ENCODE results near the gene ANKDD1B. TPM values are rescaled to one million over a fixed set of nuclear protein-coding genes. Genes with fewer than 3 reads are reported as not detected.

The ANKDD1B gene
- total RNA-seq, 1 experiment from 2014 or later: 0.84 TPM

GRCh38 chr5:75651575-75652238 is 40.5 kb downstream of the ANKDD1B start:
- Histone ChIP-seq H3K9me2 (ENCODE audit: insufficient read depth) (no peaks in the 10 kb centered on the region), H3K4me1 (ENCODE audit: control insufficient read depth in 1 of 2, insufficient read depth in 2 of 2, low read length in 2 of 2) (no peaks in the 10 kb centered on the region), H3K9me3 (ENCODE audit: control insufficient read depth in 1 of 2, insufficient read depth in 1 of 2, low read depth in 1 of 2, low read length in 2 of 2) (no peaks in the 10 kb centered on the region), H2AFZ (ENCODE audit: low read depth, low read length, poor library complexity, severe bottlenecking) (no peak overlapping the region), H3K27me3 (ENCODE audit: insufficient read depth, low read length) (no peaks in the 10 kb centered on the region), H3K79me2 (ENCODE audit: insufficient read depth, low read length) (no peaks in the 10 kb centered on the region), H3K9ac (ENCODE audit: low read length) (no peak overlapping the region), H3K4me2 (ENCODE audit: low read length) (no peak overlapping the region), H3K27ac (ENCODE audit: low read depth, low read length) (no peak overlapping the region), H4K20me1 (ENCODE audit: insufficient read depth) (no peaks in the 10 kb centered on the region), H3K4me3 (replicated peaks in 1 of 2; ENCODE audit: low read depth in 1 of 2, low read length in 2 of 2) (no peak overlapping the region), H3K36me3 (ENCODE audit: control insufficient read depth in 1 of 2, insufficient read depth in 2 of 2, low read length in 2 of 2) (no peaks in the 10 kb centered on the region)
- ChIA-PET CTCF (no interaction called here), POLR2A (no interaction called here), RAD21 (ENCODE audit: low non-redundant PET in 1 of 2, low total read pairs in 2 of 2, uncharacterized antibody in 2 of 2, unreplicated experiment in 2 of 2) (no interaction called here)
- no peak for ATAC-seq
- intact Hi-C loops (cut with micrococcal nuclease): no loop called here
- BruUV-seq (replicated peaks): no TSS peak
- no peak for TF ChIP-seq RAD21 (IDR thresholded peaks at IDR 0.05; ENCODE audit: low read depth)
- TF ChIP-seq EZH2 (IDR thresholded peaks at IDR 0.05): no peak
- TF ChIP-seq, protein P1, sequence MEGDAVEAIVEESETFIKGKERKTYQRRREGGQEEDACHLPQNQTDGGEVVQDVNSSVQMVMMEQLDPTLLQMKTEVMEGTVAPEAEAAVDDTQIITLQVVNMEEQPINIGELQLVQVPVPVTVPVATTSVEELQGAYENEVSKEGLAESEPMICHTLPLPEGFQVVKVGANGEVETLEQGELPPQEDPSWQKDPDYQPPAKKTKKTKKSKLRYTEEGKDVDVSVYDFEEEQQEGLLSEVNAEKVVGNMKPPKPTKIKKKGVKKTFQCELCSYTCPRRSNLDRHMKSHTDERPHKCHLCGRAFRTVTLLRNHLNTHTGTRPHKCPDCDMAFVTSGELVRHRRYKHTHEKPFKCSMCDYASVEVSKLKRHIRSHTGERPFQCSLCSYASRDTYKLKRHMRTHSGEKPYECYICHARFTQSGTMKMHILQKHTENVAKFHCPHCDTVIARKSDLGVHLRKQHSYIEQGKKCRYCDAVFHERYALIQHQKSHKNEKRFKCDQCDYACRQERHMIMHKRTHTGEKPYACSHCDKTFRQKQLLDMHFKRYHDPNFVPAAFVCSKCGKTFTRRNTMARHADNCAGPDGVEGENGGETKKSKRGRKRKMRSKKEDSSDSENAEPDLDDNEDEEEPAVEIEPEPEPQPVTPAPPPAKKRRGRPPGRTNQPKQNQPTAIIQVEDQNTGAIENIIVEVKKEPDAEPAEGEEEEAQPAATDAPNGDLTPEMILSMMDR (IDR thresholded peaks at IDR 0.05 in 2 of 3, conservative IDR thresholded peaks at IDR 0.05 in 1 of 3; ENCODE audit: borderline replicate concordance in 1 of 3, insufficient read depth in 1 of 3, low read depth in 2 of 3, low read length in 2 of 3): no peak
- TF ChIP-seq REST (IDR thresholded peaks at IDR 0.05; ENCODE audit: low read depth): no peak
- TF ChIP-seq JUND (IDR thresholded peaks at IDR 0.05): no peak
- TF ChIP-seq EGR1 (IDR thresholded peaks at IDR 0.05; ENCODE audit: low read depth): no peak
- TF ChIP-seq SRF (IDR thresholded peaks at IDR 0.05; ENCODE audit: low read depth): no peak
- TF ChIP-seq ZNF274 (IDR thresholded peaks at IDR 0.05; ENCODE audit: low read depth, low read length): no peak
- TF ChIP-seq, protein P2, sequence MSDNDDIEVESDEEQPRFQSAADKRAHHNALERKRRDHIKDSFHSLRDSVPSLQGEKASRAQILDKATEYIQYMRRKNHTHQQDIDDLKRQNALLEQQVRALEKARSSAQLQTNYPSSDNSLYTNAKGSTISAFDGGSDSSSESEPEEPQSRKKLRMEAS (IDR thresholded peaks at IDR 0.05): no peak
- no peak for TF ChIP-seq YY1 (IDR thresholded peaks at IDR 0.05; ENCODE audit: extremely low read depth, insufficient replicate concordance, low read depth, low read length)
- TF ChIP-seq CBX3 (IDR thresholded peaks at IDR 0.05; ENCODE audit: low read depth): no peak
- TF ChIP-seq SP1 (IDR thresholded peaks at IDR 0.05; ENCODE audit: low read depth): no peak
- no peak for TF ChIP-seq ELF1 (IDR thresholded peaks at IDR 0.05; ENCODE audit: borderline replicate concordance, low read depth)
- no peak for TF ChIP-seq TCF7L2 (IDR thresholded peaks at IDR 0.05; ENCODE audit: borderline replicate concordance, extremely low read depth, insufficient read depth, insufficient read length)
- no peak for TF ChIP-seq ZFX (IDR thresholded peaks at IDR 0.05)
- TF ChIP-seq POLR2A (IDR thresholded peaks at IDR 0.05; ENCODE audit: borderline replicate concordance, extremely low read depth, insufficient read depth, insufficient read length): no peak
- TF ChIP-seq CEBPB (IDR thresholded peaks at IDR 0.05; ENCODE audit: low read depth): no peak
- no peak for TF ChIP-seq FOSL1 (IDR thresholded peaks at IDR 0.05; ENCODE audit: low read depth)
- DNase-seq (ENCODE audit: low read depth, low spot score): no peak

All from HCT116 (cell line).